Activated CD4-positive, alpha-beta T cell treated with anti-CD3 and anti-CD28 coated beads, Interleukin-2, Interleukin-6, amounts not matched to agents 100 ng/mL and 50 ng/mL, durations not matched to agents 16 hours and 8 hours (primary cell): ENCODE data around the gene NT5C1B.
A peak's percentile ranks its signal among the peaks of the same experiment; 100 is the strongest.
"Not testable (repeated sequence)": the region's sequence is repeated elsewhere in the genome, so short reads cannot be mapped to it uniquely, and the experiment has no call there.

Experiments used
- DNase-seq: peaks from one replicate; pipeline ENCODE4 v3.0.0-alpha.2; 2020

NT5C1B gene

DNA sequence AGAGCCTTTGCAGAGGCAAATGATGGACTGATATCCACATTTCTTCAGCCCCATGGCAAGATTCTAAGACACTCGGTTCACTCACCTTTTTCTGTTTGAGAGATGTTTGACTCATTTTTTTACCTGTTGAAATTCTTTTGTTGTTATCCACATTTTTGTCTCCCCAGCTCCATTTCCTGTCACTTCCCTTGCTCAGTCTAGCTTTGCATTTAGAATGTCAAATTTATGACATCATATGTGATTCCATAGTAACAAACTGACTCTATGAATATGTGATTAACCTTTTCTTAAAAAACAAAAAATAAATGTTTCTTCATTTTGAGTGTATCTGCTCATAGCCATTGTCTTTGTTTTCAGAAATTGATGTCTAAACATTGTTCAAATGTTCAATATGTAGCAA is at the start of gene NT5C1B:
TSS of gene NT5C1B (minus strand) at position 216 of the 400 bp plus-strand sequence. CDS start at position 115, 101 bp downstream.
- DNase-seq: no peak

DNA sequence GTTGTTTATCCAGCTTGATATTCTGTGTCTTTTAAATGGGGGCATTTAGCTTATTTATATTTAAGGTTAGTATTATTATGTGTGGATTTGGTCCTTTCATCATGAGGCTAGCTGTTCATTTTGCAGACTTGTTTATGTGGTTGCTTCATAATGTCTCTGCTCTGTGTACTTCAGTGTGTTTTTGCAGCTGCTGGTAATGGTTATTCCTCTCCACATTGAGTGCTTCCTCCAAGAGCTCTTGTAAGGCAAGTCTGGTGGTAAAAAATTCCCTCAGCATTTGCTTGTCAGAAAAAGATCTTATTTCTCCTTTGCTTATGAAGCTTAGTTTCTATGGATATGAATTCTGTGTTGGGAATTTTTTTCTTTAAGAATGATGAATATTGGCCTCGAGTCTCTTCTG is 47.8 kb upstream of the NT5C1B start:
- DNase-seq: no peak

DNA sequence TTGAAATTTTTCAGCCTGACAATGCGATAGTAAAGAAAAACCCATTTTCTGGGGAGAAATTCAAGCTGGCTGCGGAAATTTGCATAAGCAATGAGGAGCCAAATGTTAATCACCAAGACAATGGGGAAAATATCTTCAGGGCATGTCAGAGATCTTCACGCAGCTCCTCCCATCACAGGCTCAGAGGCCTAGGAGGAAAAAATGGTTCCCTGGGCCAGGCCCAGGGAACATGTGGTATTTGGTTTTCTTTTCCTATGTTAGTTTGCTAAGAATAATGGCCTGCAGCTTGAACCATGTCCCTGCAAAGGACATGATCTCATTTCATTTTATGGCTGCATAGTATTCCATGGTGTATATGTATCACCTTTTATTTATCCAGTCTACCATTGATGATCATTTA is 43.3 kb upstream of the NT5C1B start:
- DNase-seq: not testable (repeated sequence)

DNA sequence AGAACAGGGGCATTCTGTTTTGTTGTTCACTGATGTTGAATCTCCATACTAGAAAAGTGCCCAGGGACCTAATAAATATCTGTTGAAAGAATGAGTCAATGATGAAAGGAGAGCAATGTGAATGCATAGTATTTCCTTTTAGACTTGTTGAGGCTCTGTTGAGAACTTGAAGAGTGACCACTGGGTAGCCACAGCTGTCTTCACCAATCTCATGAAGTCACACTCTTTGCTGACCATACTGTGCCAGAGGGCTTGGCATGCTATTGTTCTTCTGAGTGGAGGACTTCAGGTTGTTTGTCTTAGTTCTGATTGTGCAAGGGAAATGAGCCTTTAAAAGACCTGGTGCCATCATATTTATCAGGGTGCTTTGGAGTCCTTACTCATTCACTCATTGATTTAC is 41.6 kb upstream of the NT5C1B start:
- DNase-seq: no peak

DNA sequence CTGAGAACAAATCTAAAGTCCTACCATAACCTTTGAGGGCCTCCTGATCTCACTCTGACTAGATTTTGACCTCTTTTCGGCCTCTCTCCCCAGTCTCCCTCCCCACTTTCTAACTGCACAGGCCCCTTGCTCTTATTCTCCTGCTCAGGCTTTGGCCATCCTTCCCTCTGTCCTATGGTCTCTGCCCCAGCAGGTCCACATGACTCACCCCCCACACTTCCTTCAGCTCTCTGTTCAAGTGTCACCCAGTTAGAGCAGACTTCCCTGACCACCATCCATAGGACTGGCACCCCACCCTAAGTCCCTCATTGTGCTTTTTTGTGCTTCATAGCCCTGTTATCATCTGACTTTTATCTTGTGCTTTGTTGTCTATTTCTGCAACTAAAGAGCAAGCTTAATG is 41.2 kb upstream of the NT5C1B start:
- DNase-seq: no peak

DNA sequence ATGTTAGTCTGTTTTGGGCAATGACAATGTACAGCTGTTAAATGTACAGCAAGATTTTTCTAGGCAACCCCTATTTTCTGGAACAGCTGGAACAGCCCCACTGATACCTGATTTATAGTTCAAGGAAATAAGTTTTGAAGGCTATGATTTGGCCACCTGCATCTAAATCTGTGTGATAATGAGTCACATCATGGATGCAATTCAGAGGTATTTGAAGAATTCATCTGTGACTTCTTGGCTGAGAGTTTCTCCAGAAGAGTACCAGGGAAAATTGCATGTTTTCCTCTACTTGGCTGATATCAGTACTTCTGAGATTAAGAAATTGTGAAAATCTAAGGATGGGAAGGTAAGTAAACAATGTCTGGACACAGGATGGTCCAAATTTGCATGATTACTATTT is 40.7 kb upstream of the NT5C1B start:
- DNase-seq: no peak

DNA sequence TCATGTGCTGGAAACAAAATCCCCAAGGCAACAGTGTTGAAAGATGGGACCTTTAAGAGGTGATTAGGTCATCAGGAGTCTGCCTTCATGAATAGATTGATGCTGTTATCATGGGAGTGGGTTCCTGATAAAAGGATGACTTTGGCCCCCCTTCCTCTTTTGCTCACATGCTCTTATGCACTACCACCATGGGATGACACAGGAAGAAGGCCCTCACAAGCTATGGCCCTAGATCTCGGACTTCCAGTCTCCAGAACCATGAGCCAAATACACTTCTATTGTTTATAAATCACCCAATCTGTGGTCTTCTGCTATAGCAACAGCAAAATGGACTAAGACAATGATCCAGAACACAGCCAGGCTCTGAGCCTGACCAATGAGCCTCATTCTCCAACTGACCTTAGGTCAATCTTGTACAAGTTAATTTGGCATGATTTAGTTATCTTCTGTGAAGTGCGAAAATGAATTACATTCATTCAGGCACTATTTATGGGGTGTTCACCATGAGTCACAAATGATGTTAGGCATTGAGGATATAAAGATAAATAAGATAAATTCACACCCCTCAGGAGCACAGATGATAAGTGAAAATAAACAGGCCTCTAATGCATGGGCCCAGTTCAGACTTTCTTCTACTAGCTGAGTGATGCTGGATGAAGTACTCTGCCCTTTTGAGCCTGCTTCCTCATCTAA is 37.7 kb upstream of the NT5C1B start:
- no peak for DNase-seq

DNA sequence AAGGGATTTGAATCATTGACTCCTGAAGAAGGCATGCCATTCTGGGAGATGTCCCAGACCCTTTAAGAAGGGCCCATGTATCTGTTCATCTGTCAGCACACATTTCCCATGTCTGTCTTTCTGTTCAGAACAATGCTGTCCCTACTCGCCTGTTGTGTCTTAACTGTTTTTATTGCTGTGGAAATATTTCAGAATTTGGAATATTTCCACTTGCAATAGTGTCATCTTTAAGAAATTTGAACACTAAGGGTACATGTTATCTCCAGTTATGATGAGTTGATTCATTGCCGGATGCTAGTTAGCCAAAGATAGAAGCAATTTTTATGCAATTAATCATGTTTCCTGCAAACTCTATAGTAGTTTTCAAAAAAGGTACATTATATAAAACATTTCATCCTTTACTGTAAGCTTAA is 36.9 kb upstream of the NT5C1B start:
- no peak for DNase-seq

DNA sequence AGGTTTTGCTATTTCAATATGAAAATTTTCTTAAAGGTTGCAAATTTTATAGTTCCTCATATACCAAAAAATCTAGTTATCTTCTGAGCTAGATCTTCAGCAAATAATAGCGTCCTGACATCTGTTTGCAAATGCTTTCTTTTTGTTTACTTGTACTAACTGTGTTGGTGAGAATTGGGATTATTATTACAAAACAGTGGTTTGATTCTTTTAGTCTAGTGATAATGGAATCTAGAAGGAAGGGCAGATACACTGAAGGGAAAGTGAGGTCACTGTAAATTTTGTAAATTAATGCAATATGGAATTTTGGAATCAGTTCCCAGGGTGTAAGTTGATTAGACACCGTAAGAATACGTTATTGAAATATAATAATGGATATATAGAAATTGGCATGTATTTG is 36.2 kb upstream of the NT5C1B start:
- DNase-seq: no peak

DNA sequence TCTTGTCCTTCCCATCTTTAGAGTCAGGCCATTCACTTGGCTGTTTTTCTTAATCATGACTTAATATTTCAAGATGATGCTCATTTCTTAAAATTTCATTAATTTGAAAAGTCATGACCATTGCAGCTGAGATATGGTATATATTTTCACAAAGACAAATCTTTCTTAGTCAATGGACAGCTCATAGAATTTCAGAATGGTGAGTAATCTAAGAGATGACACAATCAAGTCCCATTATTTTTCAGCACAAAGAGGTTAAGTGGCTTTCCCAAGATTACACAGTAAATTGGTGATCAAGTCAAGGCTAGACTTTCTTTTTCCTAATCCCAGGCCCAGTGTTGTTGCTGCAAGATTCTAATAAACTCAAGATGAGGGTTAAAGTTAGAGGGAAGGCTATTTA is 34.4 kb upstream of the NT5C1B start:
- DNase-seq: no peak

DNA sequence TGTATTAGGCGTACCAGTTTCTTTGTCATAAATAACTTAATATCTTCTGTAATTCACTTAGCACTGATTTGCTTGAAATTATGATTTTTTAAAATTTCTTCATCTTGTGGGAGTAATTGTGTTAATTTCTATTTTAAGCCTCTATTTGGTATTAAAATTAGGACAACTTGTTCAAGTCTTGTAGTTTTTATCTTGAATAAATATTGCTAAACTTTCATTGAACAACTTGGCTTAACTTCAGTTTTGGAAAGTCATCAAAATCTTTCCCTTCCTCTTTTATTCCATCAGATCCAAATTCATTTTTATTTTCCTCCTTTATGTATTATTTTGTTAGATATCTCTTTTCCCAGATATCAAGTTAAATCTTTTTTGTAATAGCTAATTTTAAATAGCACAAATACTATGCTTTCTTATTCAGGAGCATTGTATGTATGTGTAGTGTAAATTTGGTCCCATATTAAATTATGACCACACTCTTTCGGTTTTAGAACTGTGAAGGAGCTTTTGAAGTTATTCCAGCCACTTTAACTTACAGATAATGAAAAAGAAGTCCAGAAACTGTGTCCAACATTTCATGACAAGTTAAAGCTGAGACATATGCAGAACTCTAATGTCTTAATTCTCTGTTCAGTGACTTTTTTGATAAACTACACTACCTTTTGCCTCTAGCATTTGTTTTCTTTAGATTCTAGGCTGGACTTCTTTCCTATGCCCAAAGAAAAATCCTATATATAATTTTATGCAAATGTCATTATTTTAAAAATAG is 31.7 kb upstream of the NT5C1B start:
- DNase-seq: no peak

DNA sequence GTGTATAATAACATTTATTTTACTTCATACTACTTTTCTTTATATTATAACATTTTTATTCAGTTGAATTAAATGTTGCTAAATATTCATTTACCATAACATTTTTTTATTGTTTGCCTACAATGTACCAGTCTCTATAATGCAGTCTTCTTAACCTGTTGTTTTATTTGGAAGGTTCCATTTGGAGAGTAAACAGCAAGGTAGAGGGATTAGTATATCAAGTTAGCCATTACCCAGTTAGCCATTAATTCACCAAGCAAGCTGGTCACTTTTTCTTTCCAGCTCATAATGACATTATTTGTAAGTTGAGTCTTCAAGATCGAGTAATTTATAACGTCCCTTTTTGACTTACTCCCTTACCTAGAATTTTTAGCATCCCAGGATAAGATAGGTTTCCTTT is 29.7 kb upstream of the NT5C1B start:
- DNase-seq: no peak

DNA sequence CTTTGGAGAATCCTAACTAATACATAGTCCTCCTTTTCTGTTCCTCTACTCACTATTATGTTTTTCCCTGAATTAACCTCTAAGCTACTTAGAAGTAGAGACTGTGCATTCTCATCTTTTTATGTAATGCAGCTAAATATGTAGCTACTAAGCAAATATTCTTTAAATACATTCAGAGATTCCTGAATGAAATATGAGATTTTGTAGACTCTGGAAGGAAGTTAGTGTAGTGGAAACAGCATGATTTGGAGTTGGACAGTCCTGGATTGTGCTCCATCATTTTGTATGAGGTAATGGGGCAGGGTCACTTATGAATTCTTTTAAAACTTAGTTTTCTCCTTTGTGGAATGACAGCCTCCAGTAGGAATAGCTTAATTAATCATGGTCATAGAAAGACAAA is 24.7 kb upstream of the NT5C1B start:
- DNase-seq: no peak

DNA sequence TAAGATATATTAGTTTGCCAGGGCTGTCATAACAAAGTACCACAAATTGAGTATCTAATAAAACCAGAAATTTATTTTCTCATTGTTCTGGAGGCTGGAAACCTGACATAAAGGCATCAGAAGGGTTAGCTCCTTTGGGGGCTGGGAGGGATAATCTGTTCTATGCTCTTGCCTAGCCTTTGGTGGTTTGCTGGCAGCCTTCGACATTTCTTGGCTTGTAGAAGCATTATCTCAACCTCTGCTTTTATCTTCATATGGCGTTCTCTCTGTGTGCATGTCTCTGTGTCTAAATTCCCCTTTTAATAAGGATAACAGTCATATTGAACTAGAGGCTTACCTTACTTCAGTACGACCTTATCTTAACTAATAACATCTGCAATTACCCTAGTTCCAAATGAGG is 22.8 kb upstream of the NT5C1B start:
- DNase-seq: no peak

DNA sequence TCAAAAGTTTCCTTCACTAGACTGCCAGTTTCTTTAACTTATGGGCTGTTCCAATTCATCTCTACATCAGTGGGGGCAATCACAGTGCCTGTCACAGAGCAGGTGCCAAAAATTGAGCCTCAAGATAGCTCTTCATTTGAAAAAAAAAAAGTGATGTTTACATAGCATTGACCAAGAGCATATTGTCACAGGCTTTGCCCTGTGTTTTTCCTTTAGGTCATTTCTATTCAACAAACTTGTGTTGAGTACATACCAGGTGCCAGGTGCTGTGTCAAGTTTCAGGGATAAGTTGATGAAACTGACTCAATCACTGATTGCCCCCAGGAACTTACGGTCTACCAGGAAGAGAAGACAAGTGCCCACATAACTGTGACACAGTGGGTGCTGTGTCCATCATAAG is 22.2 kb upstream of the NT5C1B start:
- no peak for DNase-seq

DNA sequence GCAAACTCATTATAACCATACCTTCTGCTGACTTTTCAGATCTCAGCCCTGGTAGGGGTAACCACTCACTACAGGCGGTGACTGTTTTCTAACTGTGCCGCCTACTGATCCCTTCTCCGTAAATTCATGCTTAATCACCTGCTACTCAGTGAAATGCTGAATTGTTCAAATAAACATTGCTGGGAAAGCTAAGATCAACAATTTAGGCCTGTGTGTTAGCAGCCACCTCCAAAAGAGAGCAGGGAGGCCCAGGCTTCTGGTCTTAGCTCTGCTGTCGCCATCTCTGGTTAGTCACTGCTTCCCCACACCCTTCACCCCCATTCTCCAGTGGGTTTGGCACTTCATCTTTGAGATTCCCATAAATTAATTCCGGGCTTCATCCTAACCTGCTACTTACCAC is 21.8 kb upstream of the NT5C1B start:
- no peak for DNase-seq

DNA sequence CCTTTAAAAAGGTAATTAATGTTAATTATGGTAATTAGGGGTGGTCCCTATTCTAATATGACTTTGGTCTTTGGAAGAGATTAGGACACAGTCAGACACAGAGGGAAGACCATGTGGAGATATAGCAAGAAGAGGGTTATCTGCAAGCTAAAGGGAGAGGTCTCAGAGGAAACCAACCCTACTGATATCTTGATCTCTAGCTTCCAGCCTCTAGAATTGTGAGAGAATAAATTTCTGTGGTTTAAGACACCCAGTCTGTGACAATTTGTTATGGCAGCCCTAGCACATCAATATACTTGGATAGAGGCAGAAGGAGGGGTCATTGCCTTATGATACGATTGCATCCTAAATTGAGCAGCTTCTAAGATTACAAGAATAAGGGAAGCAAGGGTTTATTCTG is 21.3 kb upstream of the NT5C1B start:
- DNase-seq: no peak

DNA sequence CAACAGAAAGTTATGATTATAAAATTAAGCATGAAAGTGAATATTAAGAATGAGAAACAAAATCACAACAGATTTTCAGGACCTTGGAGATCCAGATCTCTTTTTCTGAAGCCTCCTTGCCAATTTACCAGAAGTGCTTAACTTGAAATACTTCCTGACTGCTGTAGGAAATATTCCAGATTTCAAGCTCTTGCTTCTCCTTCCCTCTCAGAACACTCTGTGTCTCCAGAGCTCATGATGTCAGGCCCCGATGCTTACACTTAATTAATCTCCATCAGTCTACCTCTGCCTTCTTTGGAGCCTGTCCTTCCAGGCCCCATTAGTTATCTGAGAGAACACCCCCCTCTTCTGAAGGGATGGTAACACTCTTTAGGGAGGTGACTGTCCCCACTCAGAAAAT is 20.7 kb upstream of the NT5C1B start:
- DNase-seq: no peak

DNA sequence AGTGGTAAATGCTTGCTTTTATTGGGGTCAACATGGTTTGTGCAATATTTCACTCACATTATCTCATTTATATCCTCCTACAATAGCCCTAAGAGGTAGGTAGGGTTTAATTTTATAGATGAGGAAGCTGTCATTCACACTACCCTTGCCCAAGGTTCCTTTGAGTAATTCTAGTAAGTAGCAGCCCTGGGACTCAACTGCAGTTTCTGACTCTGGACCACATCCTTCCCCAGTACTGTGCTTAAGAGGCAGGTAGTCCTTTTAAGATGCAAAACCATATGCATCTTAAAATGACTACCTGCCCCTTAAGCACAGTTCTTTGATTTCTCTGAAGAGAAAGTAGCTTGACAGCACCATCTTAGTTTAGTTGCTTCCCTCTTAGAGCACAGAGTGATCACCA is 15.7 kb upstream of the NT5C1B start:
- peak; percentile 8 for DNase-seq

DNA sequence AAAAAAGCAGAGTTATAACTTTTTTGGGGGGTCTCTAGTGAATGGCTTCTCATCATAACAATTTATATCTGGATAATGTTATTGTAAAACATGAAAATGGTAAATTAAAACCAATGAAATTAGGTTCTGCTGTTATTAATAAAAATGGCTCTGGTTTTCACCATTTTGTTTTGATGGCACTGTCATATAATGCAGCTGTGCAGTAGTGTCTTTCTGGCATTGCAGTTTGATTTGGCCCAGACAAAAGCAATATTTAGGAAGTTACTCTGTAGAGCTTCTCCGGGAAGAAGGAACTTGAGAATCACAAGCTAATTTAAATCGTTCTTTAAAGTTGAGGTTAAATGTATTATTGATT is 15.1 kb upstream of the NT5C1B start:
- DNase-seq: no peak

DNA sequence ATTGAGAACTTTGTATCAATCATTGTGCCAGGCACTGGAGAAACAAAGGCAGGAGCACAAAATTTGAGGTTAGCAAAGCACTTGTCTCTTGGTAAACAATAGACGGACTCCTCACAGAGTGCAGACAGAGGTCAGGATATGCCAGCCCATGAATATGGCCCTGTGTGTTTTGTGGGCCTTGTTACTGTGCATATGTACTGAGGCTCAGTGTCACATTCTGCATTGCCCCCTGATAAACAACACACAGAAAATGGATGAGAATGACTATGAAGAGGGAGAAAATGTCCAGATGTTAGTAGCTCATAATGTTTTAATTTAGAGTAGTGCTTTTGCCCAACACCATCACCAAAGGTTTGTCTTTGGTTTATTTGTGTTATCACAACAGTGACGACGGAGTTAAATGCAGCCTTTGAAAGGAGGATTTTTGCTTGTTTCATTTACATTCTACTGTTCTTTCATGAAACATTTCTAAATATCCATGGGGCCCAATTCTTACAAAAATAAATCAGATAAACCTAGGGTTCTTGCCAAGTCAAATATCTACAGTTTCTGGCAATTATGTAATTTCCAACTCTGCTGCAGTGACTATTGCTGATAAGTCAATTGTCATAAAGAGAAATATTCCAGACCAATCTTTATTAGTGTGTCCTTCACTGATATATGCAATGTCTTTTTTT is 14.6 kb upstream of the NT5C1B start:
- DNase-seq: no peak

DNA sequence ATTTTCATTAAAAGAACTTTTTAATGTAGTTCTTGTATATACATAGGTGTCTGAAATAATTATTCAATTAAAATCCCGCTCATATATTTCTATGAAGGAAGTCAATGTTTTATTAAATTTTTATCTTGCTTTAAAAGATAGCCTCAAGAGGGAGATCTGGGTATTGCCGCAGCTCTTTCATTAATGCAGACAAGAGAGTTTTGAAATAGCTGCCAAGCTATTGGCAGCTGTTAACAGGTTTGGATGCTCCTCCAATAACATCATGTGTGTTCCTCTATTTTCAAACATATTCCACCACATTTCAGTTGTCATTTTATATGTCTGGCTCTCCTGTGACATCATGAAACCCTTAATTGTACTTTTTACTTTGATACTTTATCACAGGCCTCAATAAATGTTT is 12.9 kb upstream of the NT5C1B start:
- no peak for DNase-seq

DNA sequence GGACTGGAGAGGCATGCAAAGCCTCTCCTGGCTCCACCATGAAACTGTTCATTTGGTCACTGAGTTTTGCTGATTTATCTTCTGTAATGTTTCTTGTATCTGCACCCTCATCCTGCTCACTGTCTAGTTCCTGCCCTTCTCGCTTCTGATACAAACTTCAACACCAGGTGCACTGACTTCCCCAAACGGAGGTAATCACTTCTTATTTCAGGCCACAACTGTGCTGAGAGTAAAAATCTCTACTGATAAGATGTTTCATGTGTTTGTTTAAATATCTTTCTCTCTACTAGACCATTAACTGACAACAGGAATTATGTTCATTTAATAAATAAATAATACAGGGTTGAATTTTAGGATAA is 10.9 kb upstream of the NT5C1B start:
- no peak for DNase-seq

DNA sequence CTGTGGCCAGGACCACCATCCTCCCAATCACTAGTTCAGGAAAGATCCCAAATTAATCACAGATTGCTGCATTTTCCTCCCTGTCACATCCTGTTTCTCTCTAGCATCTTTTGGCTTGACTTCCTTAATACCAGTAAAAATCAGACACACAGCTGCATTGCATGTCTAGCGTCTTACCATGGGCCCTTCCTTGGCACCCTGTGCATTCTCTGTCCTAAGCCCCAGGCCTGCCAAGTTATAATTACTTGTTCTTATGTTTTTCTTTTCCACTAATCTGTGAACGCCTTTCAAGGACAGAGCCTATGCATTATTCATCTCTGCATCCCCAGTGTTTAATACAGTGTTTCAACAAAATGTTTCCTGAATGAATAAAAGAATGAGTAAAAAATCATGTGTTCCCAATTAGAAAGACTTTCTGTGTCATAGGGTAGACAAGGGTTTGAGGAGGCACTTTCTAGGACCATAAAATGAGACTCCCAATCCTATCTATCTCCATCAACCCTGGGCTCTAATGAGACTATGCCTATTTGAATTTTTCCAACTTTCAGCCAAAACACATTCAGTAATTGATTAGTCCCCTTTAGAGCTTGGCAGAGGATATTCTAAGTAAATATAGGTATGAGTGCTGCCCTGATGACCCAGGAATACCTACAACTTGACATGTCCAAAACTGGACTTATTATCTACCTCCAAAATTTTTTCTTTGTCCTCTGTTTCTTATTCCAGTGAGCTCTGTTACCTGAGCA is 10.3 kb upstream of the NT5C1B start:
- DNase-seq: no peak
